Fibroblast of peridontal ligament (primary cell): Measurements from ENCODE around the gene ERO1A.

Source experiments
- DNase-seq: peaks from one replicate; pipeline ENCODE4 v3.0.0-alpha.2; 2010; ENCODE audit errors: extremely low read depth

ERO1A gene

DNA sequence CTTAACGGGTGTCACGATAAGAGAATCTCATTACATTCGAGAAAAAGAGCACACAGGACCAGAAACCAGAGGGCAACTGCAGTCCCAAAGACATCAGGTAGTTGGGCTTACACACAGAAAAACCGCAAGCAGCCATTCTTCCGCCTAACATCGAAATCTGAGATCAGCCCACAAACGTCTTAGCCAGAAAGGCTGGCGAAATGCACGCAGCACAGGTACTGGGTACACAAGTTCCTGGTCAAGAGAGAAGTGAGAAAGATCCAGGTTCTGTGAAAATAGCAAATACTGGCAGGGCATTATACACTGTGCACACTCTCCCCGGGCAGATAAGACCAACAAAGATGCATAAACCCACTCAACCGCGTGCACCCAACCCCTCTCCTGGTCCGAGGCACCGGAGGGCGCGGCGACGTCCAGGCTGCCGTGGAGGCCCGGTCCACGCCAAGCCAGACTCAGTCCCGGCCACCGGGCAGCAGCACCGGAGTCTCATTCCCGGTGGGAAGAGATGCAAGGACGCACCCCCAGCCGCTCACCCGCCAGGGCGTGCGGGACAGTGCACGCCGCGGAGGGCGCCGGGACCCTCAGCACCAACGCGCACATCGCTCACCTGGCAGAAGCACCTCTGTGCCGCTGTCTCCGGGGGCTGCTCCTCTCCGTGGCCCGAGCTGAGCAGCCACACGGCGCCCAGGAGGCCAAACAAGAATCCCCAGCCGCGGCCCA is 437 bp downstream of the ERO1A start:
- DNase-seq: peak; percentile 47

- DNase-seq: no peak
Observed at GRCh38 chr14:52693532-52693931, 1.8 kb downstream of the ERO1A start.

GRCh38 chr14:52693036-52693435 is 2.3 kb downstream of the ERO1A start:
- DNase-seq: no peak

DNA sequence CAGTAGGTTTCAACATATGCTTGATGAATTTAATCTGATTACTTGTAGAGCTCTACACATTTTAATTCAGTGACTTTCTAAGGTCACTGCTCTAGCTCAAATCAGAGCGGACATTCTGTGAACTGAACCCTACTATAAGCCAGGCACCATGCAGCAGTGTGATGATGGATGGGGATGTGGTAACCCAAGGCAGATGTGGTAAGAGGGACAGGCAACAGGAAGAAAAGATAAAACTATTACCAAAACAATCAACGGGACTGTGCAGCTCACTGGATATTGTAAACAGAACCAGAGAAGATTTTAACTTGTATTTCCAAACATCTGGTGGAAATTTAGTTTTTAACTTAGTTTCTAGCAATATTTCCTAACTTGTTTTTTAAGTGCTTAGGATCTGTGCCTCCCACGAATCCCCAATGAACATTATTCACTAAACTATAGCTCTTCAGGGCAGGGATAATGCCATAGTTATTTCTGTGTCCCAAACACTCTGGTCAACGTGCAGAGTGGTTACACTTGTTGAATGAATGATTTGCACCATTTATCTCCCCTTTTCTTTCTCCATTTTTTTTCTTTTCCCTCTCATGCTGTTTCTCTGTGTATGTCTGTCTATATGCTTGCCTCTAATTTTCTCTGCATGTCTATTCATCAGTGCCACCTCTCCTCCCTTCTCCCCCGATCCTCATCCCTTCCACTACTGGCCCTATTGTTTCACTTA is 3.0 kb downstream of the ERO1A start:
- peak; percentile 83 for DNase-seq

DNA sequence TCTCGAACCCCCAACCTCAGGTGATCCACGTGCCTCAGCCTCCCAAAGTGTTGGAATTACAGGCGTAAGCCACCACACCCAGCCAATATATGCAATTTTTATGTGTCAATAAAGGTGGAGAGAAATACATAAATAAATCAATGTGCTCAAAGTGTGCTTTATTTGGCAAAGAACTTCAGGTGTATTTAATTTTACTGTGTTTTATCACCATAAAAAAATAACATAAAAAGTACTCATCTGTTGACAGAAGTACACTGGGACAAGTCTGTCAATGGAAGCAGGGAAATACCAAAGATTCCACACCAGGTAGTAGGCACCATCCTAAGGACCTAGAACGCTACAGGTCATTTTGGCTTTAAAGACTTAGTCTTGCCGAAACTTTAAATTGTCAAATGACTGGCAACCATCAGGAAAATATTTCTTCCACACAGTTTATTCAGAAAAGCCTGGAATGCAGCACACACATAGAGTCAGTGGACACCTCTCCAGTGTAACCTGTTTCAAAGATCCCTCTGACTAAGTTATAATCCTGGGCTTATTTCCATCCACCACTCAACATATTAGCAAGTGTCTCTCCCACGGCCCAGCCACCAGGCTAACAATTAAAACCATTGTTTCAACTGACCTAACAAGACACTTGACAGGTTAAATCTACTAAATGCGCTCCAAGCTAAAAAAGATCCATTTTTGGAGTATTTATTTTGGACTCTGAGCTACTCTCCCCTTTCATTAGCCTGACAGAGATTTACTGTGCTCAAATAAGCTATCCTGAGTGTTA is 4.2 kb downstream of the ERO1A start:
- DNase-seq: no peak

DNA sequence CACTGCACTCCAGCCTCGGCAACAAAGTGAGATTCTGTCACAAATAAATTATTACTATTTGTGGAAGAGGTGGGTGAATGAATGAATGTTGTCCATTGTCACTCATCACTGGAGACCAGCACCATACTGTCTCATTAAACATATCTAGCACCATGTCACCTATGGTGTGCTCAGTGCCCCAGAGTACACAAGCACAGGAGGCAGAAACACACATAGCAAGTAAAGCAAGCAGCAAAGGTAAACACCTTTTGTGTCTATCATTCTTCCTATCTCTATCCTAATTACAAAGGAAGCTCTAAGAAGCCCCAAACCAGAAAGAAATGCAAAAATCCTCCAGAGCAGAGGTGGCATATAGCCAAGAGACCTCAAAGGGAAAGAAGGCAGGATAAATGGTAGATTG is 9.2 kb downstream of the ERO1A start:
- no peak for DNase-seq

GRCh38 chr14:52683985-52684520 is 11.3 kb downstream of the ERO1A start:
- DNase-seq: peak; percentile 27

DNA sequence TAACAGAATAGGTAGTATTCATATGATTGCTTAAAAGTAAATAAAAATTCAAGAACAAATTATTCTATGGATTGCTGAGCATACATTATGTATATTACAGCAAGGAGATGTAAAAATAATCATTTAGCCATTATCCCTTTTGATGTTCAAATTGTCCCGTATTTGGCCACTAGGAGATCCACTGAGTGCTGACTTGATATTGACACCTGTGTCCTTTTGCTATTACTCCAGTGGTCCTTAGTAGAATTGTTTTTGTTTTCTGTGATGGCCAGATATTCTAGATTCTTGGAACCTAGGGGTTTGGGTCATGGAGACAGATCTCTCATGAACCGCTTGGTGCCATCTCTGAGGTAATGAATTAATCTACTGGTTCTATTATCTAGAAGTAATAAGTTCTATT is 16.8 kb downstream of the ERO1A start:
- no peak for DNase-seq

- no peak for DNase-seq
Observed at GRCh38 chr14:52663850-52664249, 31.5 kb downstream of the ERO1A start.

DNA sequence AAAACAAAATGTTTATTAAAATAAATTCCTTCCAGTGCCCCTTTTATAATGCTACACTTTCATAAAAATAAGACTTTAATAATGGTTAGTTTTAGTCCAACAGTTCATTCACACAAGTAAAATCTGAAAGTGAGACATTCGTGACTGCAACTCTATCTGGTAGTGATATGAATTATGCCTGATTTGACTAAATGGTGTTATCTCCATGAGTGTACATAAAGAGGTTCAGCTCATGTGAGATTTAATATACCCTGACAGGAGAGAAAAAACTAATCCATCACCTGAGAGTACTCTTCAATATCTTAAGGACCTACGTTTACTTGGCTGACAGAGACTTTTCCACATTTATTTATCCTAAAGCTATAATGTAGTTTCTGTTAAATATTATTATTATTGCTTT is 34.0 kb downstream of the ERO1A start:
- DNase-seq: no peak

DNA sequence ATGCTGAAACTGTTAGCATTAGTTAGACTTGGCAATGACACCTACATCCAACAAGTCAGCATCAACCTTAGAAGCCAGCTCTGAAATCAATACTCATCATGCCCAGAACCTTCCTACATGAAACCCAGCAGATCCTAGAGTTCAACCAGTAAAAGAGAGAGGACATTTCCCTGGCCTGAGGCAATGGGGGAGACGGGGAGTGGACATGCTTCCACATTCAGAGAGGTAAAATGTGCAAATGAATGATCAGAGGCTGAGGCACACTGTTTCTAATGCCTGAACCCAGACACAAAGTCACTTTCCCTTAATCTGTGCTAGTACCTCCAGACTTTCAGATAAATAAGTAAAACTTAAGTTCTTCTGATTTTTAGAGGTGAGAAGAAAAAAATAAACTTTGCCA is 34.5 kb downstream of the ERO1A start:
- DNase-seq: no peak

DNA sequence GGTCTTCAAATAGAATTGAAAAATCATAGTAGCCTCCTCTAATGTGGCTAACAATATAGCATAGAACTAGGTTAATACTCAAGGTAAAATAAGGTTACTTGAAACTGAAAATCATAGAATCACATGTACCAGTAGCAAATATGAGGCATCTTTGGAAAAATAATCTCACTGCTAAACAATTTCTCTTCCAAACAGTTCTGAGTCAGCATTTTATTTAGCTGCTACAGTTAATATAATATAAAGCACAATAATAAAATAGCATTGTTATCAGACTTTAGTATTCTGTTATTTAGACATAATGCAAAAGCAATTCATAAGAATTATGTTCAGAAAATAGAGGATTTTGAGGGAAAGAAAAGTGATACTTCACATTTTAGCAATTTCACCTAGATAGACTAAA is 35.0 kb downstream of the ERO1A start:
- no peak for DNase-seq

GRCh38 chr14:52656905-52657304 is 38.5 kb downstream of the ERO1A start:
- DNase-seq: no peak

DNA sequence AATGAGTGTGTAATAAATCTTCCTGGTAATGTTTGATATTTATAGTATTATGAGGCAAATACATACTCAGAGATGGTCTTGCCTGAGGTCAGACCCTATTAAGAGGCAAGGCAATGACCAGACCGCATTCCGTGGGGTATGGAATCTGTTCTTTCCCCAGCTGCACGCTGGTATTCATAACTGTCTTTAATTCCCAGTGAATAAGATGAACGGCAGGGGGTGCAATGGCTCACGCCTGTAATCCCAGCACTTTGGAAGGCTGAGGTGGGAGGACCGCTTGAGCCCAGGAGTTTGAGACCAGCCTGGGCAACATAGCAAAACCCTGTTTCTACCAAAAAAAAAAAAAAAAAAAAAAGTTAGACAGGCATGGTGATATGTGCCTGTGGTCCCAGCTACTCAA is 44.6 kb downstream of the ERO1A start:
- DNase-seq: peak; percentile 2

- DNase-seq: no peak
Observed at GRCh38 chr14:52649511-52649910, 45.8 kb downstream of the ERO1A start.

- no peak for DNase-seq
Observed at GRCh38 chr14:52641745-52642144, 53.6 kb downstream of the ERO1A start.

GRCh38 chr14:52640137-52640536 is 55.2 kb downstream of the ERO1A start:
- no peak for DNase-seq

DNA sequence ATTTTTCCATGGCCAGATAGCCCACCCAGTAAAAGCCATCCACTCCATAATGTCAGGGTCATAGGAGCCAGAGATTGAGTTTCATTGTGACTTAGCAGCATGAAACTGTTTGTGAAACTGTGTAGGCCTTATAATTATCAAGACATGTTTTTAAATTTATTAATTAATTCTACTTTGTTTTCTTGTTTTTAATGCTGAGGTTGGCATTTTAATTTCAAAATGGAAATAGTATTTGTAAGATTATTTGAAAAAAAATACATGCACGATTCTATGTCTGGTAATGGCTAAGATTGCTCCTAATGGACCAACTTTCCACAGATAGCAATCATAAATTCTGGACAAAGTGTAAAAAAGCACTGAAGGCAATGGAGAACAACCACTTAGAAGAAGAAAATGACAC is 75.7 kb downstream of the ERO1A start:
- no peak for DNase-seq

DNA sequence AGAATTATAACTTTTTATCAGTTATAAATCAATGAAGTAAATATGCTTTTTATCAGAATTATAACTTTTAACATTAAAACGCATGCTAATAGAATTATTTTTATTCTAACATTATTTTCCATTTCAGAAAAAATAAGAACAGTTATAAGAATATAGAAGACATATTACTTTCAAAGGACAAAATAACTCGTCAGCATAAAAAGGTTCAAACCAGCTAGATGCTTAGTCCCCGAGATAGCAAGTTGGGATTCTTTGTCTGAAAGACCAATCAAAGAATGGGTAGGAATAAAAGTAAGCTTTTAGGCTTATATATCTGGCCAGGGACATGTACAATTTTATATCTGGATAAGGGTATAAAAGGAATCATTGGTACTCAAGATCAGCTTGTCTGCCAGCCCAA is 76.8 kb downstream of the ERO1A start:
- DNase-seq: no peak

- no peak for DNase-seq
Observed at GRCh38 chr14:52610187-52610586, 85.2 kb downstream of the ERO1A start.

GRCh38 chr14:52609445-52610044 is 85.8 kb downstream of the ERO1A start:
- DNase-seq: no peak

DNA sequence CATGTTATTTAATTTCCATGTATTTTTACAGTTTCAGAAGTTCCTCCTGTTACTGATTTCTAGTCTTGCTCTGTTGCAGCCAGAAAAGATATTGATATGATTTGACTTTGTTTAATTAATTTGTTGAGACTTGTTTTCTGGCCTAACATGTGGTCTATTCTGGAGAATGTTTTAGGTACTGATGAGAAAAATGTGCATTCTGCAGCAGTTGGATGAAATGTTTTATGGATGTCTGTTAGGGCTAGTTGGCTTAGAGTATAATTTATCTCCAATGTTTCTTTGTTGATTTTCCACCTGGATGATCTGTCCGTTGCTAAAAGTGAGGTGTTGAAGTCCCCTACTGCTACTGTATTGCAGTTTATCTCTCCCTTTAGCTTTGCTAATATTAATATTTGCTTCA is 88.3 kb downstream of the ERO1A start:
- DNase-seq: no peak
